ENCODE measurements around the gene SAXO2.
"Not testable (repeated sequence)": the region's sequence is repeated elsewhere in the genome, so short reads cannot be mapped to it uniquely, and the experiment has no call there.

SAXO2 gene

DNA sequence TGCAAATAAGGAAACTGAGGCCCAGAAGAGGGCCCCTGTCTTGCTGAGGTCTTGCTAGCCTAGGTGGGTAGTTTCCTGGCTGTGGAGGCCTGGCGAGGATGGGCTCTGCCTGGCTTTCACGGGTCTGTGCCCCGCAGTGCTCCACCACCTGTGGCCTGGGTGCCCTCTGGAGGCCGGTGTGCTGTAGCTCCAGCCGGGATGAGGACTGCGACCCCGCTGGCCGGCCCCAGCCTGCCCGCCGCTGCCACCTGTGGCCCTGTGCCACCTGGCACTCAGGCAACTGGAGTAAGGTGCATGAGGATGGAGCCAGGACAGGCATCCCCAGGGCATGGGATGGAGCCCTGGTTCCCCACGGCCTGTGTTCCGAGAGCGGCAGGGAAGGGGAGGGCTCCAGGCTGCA lies 66.4 kb downstream of the SAXO2 start:
- not testable (repeated sequence) for H3K36me3 ChIP-seq (ENCODE audit: control insufficient read depth, insufficient read depth, low read length, severe bottlenecking); H3K27me3 ChIP-seq (replicated peaks; ENCODE audit: control insufficient read depth, insufficient read depth, low read length); H3K4me3 ChIP-seq (ENCODE audit: low read length); H3K9me3 ChIP-seq (ENCODE audit: control insufficient read depth, low read length); H3K9ac ChIP-seq (ENCODE audit: low read length); DNase-seq (ENCODE audit: low read depth); H3K4me1 ChIP-seq (ENCODE audit: control insufficient read depth, insufficient read depth, low read length)

DNA sequence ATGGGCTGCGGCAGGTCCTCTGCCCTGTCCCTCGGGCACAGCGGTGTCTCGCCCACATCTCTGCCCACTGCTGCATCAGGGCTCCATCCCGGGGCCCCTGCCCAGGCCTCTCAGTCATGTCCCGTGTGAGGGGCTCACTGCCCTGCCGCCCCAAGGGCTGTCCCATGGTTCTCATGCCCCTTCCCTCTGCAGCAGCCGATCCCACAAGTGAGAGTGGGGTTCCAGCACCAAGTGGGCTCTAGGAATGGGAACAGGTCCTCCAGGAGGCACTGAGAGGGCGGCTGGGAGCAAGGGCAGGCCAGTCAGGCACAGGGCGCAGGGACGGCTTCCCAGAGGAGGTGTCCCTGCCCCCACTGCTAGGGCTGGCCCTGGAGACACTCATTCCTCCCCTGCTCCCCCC lies 68.3 kb downstream of the SAXO2 start:
- not testable (repeated sequence) for H3K9me3 ChIP-seq (ENCODE audit: control insufficient read depth, low read length); DNase-seq (ENCODE audit: low read depth); H3K9ac ChIP-seq (ENCODE audit: low read length); H3K4me3 ChIP-seq (ENCODE audit: low read length); H3K27me3 ChIP-seq (replicated peaks; ENCODE audit: control insufficient read depth, insufficient read depth, low read length); H3K36me3 ChIP-seq (ENCODE audit: control insufficient read depth, insufficient read depth, low read length, severe bottlenecking); H3K4me1 ChIP-seq (ENCODE audit: control insufficient read depth, insufficient read depth, low read length)

DNA sequence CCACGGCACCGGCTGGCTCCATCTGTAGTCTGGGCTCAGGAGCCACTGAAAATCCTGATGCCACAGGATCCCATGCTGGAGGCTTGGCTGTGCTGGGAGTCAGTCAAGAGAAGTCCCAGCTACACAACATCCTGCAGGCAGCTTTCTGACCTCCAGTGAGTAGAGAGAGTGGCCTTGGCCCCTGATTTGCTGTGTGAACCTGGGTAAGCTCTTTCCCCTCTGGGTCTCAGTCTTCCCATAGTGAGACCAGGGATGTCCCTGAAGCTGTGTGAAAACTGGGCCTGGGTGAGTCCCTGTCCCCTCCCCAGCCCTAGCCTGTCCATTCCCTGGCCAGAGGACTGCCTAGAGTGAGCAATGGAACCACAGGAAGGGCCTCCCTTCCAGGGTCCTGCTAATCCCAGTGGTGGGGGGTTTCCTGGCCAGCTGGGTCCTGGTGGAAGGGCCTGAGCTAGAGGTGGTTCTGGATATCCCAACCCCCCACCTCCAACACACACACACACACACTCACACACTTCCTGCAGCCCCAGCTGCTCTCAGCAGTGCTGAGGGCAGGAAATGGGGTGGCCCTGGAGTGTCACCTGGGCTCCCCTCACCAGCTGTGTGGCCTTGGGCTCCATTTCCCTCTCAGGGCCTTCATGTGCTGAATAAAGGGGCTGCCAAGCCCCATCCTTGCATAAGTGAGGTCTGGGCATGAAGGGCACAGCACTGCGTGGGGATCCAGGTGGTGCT lies 69.1 kb downstream of the SAXO2 start:
- H3K36me3 ChIP-seq (ENCODE audit: control insufficient read depth, insufficient read depth, low read length, severe bottlenecking); DNase-seq (ENCODE audit: low read depth); H3K4me1 ChIP-seq (ENCODE audit: control insufficient read depth, insufficient read depth, low read length); H3K27me3 ChIP-seq (replicated peaks; ENCODE audit: control insufficient read depth, insufficient read depth, low read length); H3K9ac ChIP-seq (ENCODE audit: low read length); H3K9me3 ChIP-seq (ENCODE audit: control insufficient read depth, low read length); H3K4me3 ChIP-seq (ENCODE audit: low read length): not testable (repeated sequence)

DNA sequence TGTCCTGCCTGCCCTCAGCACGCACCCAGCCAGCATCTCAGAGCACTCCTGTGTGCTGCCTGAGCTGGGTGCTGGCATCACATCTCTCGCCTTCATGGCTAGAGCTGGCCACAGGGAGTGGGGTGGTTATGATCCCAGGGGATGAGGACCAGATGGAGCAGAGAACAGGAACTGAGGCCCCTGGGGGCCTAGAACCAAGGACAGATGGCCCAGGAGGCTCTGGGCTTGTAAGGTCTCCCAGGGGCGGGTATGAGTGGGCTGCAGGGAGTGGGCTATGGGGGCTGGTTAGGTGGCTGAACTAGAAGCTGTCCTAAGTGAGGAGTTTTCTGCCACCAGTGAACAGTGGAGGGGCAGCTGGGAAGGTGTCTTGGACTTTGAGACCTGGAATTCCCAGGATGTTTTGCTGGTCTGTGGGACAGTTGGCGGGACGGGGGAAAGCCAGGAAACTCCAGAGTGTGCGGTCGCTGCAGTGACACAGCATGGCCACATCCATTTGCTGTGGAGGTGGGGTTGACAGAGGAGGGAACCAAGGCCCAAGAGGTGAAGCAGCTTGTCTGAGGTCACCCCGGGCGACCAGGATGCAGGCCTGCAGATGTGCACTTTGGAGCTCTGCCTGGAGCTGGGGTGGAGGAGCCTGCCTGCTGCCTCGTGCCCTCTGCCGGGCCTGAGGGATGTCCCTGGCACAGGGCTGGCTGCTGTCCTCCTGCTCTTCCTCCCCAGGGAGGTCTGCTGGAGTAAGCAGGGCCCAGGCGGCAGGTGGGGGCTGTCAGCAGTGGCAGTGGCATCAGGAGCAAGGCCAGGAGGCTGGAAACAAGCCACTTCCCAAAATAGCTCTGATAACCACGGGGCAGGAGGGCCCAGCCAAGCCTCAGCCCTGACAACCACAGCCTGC lies 70.3 kb downstream of the SAXO2 start:
- not testable (repeated sequence) for H3K4me3 ChIP-seq (ENCODE audit: low read length); H3K9me3 ChIP-seq (ENCODE audit: control insufficient read depth, low read length); H3K36me3 ChIP-seq (ENCODE audit: control insufficient read depth, insufficient read depth, low read length, severe bottlenecking); H3K9ac ChIP-seq (ENCODE audit: low read length); DNase-seq (ENCODE audit: low read depth); H3K4me1 ChIP-seq (ENCODE audit: control insufficient read depth, insufficient read depth, low read length); H3K27me3 ChIP-seq (replicated peaks; ENCODE audit: control insufficient read depth, insufficient read depth, low read length)

DNA sequence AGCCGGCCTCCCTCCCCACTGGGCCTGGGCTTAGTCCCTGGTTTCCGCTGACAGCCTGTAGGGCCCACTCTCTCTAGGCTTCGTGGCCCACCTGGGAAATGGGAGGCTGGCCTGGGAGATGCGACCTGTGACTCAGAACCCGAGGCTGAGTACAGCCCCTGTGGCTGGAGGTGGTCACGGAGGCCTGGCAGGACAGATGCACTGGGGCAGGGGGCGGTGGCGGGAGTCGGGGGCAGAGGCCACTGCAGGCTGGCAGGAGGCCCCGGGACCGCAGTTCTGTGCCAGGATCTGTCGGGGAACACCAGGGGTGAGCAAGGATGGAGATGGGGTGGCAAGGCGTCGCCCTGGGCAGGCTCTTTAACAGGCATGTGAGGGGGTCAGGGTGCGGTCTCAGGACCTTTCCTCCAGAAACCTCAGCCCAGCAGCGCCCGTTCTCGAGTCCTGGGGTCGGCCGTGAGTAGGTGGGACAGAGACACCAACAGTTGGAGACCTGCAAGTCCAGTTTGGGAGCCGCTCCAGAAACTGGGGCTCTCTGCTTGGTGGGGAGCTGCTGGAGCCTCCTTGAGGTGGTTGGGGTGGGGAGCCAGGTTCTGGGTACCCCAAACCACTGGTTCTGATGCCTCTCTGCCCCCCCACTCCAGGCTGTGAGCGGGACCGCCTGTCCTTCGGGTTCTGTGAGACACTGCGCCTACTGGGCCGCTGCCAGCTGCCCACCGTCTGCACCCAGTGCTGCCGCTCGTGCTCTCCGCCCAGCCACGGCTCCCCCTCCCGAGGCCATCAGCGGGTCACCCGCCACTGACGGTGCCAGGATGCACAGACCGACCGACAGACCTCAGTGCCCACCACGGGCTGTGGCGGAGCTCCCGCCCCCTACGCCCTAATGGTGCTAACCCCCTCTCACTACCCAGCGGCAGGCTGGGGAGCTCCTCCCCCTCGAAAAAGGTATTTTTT lies 71.3 kb downstream of the SAXO2 start:
- H3K36me3 ChIP-seq (ENCODE audit: control insufficient read depth, insufficient read depth, low read length, severe bottlenecking); H3K4me1 ChIP-seq (ENCODE audit: control insufficient read depth, insufficient read depth, low read length); H3K9me3 ChIP-seq (ENCODE audit: control insufficient read depth, low read length); H3K4me3 ChIP-seq (ENCODE audit: low read length); H3K27me3 ChIP-seq (replicated peaks; ENCODE audit: control insufficient read depth, insufficient read depth, low read length); DNase-seq (ENCODE audit: low read depth); H3K9ac ChIP-seq (ENCODE audit: low read length): not testable (repeated sequence)

Data from adipocyte (in vitro differentiated cells).